GM12872 (cell line): ENCODE results near the gene RNF181.
A peak's percentile ranks its signal among the peaks of the same experiment; 100 is the strongest.

Source experiments
- TF ChIP-seq, protein P1 (sequence below): IDR thresholded peaks from 3 replicates; pipeline ENCODE4 v1.5.1; 2011; ENCODE audit warnings: low read depth, mild to moderate bottlenecking, low read length, moderate library complexity; ENCODE audit not compliant: insufficient read depth

The RNF181 gene

DNA sequence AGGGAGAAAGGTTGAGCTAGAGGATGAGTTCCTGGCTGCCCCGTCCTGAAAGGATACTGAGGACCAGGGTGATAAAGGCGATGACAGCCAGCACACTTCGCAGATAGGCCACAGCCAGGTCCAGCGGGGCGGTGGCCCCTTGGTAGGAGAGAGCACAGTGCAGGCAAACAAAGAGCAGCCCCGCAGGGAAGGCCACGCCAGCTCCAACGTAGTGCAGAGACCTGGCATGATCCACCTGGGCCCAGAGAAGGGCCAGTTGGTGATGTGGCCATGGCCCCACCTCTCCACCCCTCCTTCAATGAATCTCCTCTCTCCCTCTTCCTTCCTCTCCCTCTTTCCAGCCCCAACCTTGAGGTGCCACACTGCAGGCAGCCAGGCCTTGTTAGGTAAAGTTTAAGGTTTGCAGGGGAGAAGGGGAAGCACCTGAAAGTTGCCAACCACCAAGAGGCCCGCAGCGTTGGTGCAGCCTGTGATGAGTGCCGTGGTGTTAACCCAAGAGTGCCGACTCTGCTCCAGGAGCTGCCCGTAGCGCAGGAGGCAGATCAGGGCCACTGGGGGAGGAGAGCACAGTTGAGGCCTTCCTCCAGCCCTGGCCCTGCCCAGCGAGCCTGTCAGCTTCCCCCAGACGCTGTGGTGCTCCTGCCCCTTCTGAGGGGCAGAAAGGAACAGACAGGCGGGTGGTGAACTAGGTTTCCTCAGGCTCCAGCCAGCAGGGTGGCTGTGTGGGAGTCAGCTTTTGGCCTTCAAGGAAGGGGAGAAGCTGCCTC is 4.1 kb downstream of the RNF181 start:
- TF ChIP-seq, protein P1, sequence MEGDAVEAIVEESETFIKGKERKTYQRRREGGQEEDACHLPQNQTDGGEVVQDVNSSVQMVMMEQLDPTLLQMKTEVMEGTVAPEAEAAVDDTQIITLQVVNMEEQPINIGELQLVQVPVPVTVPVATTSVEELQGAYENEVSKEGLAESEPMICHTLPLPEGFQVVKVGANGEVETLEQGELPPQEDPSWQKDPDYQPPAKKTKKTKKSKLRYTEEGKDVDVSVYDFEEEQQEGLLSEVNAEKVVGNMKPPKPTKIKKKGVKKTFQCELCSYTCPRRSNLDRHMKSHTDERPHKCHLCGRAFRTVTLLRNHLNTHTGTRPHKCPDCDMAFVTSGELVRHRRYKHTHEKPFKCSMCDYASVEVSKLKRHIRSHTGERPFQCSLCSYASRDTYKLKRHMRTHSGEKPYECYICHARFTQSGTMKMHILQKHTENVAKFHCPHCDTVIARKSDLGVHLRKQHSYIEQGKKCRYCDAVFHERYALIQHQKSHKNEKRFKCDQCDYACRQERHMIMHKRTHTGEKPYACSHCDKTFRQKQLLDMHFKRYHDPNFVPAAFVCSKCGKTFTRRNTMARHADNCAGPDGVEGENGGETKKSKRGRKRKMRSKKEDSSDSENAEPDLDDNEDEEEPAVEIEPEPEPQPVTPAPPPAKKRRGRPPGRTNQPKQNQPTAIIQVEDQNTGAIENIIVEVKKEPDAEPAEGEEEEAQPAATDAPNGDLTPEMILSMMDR: no peak

GRCh38 chr2:85600235-85600575 is 4.7 kb downstream of the RNF181 start:
- TF ChIP-seq, protein P1: no peak

DNA sequence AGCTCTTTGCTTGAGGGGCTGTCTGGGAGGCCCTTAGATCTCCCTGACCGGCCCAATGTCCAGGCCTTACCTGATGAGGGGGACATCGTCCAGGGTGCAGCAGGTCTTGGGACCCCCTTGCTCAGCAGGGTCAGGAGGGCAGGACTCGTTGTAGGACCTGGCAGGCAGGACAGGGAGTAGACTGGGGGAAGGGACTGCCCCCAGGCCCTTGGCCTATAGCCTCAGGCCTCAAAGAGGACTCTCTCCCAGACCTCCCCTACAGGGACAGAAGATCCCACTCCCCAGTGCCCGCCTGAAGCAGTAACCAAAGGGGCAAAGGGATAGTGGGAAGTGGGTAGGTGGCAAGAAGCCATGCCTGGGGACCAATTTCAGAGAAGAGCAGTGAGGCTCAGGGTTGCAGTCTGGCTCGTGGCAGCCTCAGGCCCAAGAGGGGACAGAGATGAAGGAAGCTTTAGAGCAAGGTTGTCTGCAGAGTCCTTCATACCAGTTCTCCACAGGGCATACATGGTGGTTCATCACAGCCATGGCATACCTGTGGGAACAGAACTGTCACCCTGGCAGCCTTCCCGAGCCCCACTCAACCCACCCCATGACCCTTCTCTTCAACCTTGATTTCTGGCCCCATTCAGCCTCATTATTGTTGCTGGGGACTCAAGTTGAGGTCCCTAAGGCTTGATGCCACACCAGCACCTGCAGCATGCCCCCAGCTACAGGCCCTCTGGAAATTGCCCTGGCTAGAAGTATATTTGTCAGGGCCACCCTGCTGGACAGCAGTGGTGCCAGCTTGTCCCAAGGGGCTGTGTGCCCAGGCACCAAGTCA is 5.6 kb downstream of the RNF181 start:
- TF ChIP-seq, protein P1: no peak

DNA sequence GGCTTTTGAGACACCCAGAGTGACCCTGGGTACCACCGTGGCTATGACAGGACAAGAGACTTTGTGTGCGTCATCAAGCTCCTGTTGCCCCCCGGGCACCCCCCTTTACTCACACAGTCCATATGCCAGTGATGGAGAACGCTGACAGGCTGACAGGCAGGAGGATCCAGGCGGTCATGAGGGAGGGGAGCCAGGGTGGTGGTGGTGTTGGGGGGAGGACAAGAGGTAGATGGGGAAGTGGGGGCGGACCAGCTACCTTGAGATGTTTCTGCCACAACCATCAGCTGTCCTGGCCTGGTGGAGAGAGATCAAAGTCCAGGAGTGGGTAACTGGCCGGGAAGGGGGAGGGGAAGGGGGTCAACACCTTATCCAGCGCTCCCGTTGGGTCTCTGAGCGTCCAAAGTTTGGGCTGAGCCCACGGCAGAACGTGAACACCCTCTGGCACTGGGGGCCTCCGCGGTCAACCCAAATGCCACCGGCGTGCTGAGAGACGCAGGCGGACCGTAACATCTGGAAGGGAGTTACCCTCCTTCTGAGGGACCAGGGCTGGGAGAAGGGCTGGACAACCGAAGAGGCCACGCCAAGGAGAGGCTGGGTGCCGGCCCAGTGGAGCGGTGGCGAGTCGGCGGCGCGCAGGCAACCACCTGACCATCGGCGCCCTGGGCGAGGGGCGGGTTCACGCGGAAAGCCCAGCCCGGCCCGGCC is 6.4 kb downstream of the RNF181 start:
- TF ChIP-seq, protein P1: no peak

DNA sequence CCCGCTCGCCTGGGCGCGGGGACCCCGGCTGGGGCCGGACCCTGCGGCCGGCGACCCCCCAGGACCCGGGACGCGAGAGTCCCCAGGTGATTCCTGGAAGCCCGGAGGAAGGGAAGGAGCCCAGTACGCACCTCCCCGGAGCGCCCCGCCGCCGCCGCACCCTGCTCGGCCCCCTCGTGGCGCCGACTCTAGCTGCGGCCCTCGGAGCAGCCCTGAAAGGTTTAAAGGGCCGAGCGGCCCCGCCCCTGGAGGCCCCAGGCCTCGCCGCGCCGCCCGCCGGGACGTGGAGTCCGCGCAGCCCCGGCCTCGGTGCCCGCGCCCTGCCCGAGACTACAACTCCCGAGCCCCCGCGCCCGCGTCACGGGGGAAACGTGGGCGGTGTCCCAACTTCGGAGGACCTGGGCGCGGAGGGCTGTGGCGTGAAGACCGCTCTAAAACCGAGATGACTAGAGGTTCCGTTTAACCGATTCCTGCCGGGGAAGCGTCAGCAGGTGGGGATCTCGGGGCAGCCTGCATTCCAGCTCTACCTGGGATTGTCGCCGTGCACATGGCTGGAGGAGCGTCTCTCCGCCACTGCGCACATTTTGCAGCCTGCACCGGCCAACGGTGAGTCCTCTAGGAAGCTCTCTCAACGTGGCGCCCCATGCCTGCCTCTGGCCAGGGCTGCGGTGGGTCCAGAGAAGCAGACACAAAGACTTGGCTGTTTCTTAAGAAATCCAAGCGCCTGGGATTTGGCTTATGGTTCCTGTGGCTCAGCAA is 7.1 kb downstream of the RNF181 start, which contains the start of gene TMEM150A:
TMEM150A (minus strand) TSS at position 223 of the 759 bp plus-strand sequence. CDS start 750 bp downstream, outside the sequence.
- TF ChIP-seq, protein P1: peak; percentile 21; the same call in 1 of the 3 replicates

DNA sequence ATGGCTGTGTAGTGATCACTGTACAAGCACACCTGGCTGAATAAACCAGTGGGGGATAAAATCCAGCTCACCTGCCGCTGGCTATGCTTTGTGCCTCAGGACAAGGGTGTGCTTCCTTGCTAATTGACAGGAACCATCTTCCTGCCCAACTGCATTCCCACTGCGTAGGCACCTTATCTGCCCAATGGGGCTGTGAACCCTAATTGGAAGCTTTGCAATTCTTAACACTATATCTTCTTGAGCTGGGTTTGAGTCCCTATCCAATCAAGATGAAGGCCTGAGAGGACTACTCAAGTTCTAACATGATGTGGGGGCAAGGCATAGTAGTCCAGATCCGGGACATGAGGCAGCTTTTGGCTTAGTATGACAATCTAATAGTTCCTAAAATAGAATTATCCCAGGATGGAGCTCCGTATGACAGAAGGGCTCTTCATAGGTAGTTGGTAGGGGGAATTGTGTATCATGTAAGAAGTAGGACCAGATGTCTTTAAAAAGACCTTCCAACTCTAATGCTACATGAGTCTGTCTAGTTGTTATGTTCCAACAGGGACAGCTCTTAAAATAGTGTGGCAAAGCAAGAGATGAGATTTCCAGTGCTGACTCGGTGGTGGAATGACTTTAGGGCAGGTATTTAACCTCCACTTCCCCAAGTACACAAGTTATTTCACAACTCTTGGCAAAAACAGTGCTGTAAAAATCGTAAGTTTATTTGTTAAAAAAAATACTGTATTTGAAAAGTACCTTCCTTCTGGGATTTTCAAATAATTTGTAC is 9.2 kb downstream of the RNF181 start:
- TF ChIP-seq, protein P1: no peak
